ENCODE data around the gene COIL. TPM values are rescaled to one million over a fixed set of nuclear protein-coding genes. Genes with fewer than 3 reads are reported as not detected.
A peak's percentile ranks its signal among the peaks of the same experiment; 100 is the strongest.

The COIL gene
- total and polyA plus RNA-seq, 9 of the 15 experiments (the other 6 are each of a cell fraction or from before 2014, with no cell fraction given) = 23.9 to 41.3 (median 28.7) TPM

DNA sequence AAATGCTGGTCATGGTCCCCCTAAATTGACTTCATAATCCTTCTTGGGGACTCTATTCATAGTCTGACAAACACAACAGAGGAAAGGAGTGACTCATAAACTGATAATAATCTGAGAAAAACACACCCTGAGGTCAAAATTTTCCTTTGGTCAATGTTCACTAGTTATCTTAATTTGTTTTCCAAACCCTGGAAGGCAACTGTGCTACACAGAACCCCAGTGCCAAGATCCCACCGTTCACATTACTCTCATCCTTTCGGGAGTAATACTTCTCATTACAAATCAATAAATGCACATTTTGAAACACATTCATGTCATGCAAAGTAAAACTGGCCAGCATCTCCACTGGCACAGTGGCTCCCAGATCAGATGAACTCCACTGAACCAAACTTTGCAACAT lies 23.2 kb downstream of the COIL start (continued):
- TF ChIP-seq, protein P1, sequence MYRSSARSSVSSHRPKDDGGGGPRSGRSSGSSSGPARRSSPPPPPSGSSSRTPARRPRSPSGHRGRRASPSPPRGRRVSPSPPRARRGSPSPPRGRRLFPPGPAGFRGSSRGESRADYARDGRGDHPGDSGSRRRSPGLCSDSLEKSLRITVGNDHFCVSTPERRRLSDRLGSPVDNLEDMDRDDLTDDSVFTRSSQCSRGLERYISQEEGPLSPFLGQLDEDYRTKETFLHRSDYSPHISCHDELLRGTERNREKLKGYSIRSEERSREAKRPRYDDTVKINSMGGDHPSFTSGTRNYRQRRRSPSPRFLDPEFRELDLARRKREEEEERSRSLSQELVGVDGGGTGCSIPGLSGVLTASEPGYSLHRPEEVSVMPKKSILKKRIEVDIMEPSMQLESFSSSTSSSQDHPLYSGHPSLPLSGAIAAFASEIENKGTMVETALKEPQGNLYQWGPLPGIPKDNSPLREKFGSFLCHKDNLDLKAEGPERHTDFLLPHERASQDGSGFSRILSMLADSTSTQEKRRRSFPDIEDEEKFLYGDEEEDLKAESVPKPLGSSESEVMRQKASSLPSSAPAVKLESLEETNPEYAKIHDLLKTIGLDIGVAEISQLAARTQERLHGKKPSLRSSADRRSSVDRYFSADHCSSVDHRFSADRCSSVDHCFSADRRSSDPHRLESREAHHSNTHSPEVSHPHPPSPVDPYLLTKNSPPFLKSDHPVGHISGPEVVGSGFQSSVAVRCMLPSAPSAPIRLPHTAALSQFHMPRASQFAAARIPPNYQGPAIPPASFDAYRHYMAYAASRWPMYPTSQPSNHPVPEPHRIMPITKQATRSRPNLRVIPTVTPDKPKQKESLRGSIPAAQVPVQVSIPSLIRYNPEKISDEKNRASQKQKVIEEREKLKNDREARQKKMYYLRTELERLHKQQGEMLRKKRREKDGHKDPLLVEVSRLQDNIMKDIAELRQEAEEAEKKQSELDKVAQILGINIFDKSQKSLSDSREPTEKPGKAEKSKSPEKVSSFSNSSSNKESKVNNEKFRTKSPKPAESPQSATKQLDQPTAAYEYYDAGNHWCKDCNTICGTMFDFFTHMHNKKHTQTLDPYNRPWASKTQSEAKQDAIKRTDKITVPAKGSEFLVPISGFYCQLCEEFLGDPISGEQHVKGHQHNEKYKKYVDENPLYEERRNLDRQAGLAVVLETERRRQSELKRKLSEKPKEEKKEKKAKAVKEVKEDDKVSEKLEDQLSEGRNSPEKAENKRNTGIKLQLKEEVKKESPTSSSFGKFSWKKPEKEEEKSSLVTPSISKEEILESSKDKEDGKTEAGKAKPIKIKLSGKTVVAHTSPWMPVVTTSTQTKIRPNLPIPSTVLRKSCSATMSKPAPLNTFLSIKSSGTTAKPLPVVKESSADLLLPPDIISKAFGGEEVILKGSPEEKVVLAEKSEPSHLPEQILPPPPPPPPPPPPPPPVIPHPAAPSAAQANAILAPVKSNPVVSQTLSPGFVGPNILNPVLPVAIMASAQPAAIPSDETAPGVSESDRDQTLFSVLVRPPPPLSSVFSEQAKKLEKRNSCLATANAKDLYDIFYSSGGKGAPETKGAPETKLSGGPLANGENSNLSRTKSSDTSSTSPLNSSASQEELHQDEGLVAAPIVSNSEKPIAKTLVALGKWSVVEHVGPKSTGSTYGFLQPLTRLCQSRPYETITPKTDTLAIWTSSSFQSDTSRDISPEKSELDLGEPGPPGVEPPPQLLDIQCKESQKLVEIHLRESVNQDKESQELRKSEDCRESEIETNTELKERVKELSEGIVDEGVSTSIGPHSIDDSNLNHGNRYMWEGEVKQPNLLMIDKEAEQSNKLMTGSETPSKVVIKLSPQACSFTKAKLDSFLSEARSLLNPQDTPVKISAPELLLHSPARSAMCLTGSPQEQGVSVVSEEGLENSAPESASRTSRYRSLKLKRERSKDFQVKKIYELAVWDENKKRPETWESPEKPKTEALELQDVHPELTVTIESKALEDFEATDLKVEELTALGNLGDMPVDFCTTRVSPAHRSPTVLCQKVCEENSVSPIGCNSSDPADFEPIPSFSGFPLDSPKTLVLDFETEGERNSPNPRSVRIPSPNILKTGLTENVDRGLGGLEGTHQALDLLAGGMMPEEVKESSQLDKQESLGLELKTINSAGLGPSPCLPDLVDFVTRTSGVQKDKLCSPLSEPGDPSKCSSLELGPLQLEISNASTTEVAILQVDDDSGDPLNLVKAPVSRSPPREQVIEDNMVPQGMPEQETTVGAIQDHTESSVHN (IDR thresholded peaks at IDR 0.05; ENCODE audit: borderline replicate concordance in 1 of 2, low read depth in 1 of 2) = no peak
- no peak for TF ChIP-seq RFX7 (CRISPR knock-in tag; IDR thresholded peaks at IDR 0.05)
- TF ChIP-seq ZNF384 (IDR thresholded peaks at IDR 0.05; ENCODE audit: low read depth, low read length) = no peak
- TF ChIP-seq PHF20 (IDR thresholded peaks at IDR 0.05; ENCODE audit: partially characterized antibody) = no peak
- TF ChIP-seq JUNB (CRISPR knock-in tag; conservative IDR thresholded peaks at IDR 0.05) = no peak
- TF ChIP-seq FOS (IDR thresholded peaks at IDR 0.05; ENCODE audit: extremely low read depth, insufficient read length) = peak; percentile 16
- no peak for TF ChIP-seq NR2C1 (IDR thresholded peaks at IDR 0.05)
- TF ChIP-seq NR2C1 (tag; IDR thresholded peaks at IDR 0.05) = 0 out of 2 replicates have a peak, but pooled peaks have one; percentile 66
- no peak for TF ChIP-seq ETV6 (IDR thresholded peaks at IDR 0.05; ENCODE audit: borderline replicate concordance in 1 of 2, low read depth in 2 of 2, low read length in 1 of 2)
- TF ChIP-seq ETV6 (CRISPR knock-in tag; IDR thresholded peaks at IDR 0.05; ENCODE audit: borderline replicate concordance) = no peak
- TF ChIP-seq ELF4 (CRISPR knock-in tag; IDR thresholded peaks at IDR 0.05) = no peak
- no peak for TF ChIP-seq SAP30 (IDR thresholded peaks at IDR 0.05; ENCODE audit: borderline replicate concordance, insufficient read depth, low read depth, low read length, poor library complexity, severe bottlenecking)
- no peak for TF ChIP-seq NR2C2 (CRISPR knock-in tag; IDR thresholded peaks at IDR 0.05)
- peak; percentile 48; the same call in 1 of the 2 replicates for TF ChIP-seq NR2C2 (tag; IDR thresholded peaks at IDR 0.05)
- TF ChIP-seq, protein P2, sequence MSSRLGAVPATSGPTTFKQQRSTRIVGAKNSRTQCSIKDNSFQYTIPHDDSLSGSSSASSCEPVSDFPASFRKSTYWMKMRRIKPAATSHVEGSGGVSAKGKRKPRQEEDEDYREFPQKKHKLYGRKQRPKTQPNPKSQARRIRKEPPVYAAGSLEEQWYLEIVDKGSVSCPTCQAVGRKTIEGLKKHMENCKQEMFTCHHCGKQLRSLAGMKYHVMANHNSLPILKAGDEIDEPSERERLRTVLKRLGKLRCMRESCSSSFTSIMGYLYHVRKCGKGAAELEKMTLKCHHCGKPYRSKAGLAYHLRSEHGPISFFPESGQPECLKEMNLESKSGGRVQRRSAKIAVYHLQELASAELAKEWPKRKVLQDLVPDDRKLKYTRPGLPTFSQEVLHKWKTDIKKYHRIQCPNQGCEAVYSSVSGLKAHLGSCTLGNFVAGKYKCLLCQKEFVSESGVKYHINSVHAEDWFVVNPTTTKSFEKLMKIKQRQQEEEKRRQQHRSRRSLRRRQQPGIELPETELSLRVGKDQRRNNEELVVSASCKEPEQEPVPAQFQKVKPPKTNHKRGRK (tag; IDR thresholded peaks at IDR 0.05) = no peak
- TF ChIP-seq TAF7 (tag; IDR thresholded peaks at IDR 0.05) = no peak
- peak; percentile 92 for TF ChIP-seq JUND (IDR thresholded peaks at IDR 0.05; ENCODE audit: borderline replicate concordance, low read depth, low read length)
- peak; percentile 88; the same call in 2 of the 3 replicates for TF ChIP-seq JUND (tag; IDR thresholded peaks at IDR 0.05; ENCODE audit: borderline replicate concordance, low read depth, low read length)
- TF ChIP-seq, protein P3, sequence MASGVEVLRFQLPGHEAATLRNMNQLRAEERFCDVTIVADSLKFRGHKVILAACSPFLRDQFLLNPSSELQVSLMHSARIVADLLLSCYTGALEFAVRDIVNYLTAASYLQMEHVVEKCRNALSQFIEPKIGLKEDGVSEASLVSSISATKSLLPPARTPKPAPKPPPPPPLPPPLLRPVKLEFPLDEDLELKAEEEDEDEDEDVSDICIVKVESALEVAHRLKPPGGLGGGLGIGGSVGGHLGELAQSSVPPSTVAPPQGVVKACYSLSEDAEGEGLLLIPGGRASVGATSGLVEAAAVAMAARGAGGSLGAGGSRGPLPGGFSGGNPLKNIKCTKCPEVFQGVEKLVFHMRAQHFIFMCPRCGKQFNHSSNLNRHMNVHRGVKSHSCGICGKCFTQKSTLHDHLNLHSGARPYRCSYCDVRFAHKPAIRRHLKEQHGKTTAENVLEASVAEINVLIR (CRISPR knock-in tag; IDR thresholded peaks at IDR 0.05) = no peak
